A673 (cell line): ENCODE measurements around the gene TXNRD2. TPM values are rescaled to one million over a fixed set of nuclear protein-coding genes. Genes with fewer than 3 reads are reported as not detected.

Experiments
- BruUV-seq: library from RNA; stranded (reverse); fragments of 400-500 nt; replicated peaks from 2 replicates; lab custom pipeline; 2021; lab: Mats Ljungman, UMichigan
- CTCF ChIA-PET: fragments of 300-600 bp; sonication (Branson Sonifier 250); formaldehyde crosslinking; loops from one replicate; lab custom pipeline; 2022; ENCODE audit warnings: antibody characterized with exemption; lab: Charles Lee
- POLR2A ChIA-PET: fragments of 300-600 bp; sonication (Branson Sonifier 250); formaldehyde crosslinking; loops from one replicate; lab custom pipeline; 2022; ENCODE audit warnings: antibody characterized with exemption; ENCODE audit not compliant: low non-redundant PET; lab: Charles Lee
- DNase-seq: peaks from one replicate; pipeline ENCODE4 v3.0.0-alpha.2; 2015; ENCODE audit warnings: low spot score
- H3K27ac ChIP-seq: fragments of 200-600 bp; sonication (generic); 2 replicates; pipeline ENCODE4 v1.5.1; 2016; ENCODE audit warnings: mixed run types, low read depth, mild to moderate bottlenecking, mixed read lengths, antibody characterized with exemption, low read length; ENCODE audit not compliant: poor library complexity, severe bottlenecking
- H3K27me3 ChIP-seq: fragments of 200-600 bp; sonication (generic); replicated peaks from 2 replicates; pipeline ENCODE4 v1.6.1; 2017; ENCODE audit warnings: mixed run types, low read depth, mild to moderate bottlenecking, mixed read lengths, antibody characterized with exemption, low read length; ENCODE audit not compliant: insufficient read depth, poor library complexity
- H3K36me3 ChIP-seq: fragments of 200-600 bp; sonication (generic); 2 replicates; pipeline ENCODE4 v1.6.1; 2016; ENCODE audit warnings: mixed run types, mild to moderate bottlenecking, mixed read lengths, antibody characterized with exemption, low read length; ENCODE audit not compliant: insufficient read depth, poor library complexity, severe bottlenecking
- H3K4me1 ChIP-seq: fragments of 200-600 bp; sonication (generic); 2 replicates; pipeline ENCODE4 v1.6.1; 2017; ENCODE audit warnings: mixed run types, mild to moderate bottlenecking, mixed read lengths, antibody characterized with exemption, low read length; ENCODE audit not compliant: insufficient read depth, poor library complexity, severe bottlenecking
- H3K4me3 ChIP-seq: fragments of 200-600 bp; sonication (generic); 2 replicates; pipeline ENCODE4 v1.5.1; 2016; ENCODE audit warnings: low read depth, mixed run types, mild to moderate bottlenecking, mixed read lengths, low read length; ENCODE audit not compliant: poor library complexity, severe bottlenecking
- H3K9me3 ChIP-seq: fragments of 200-600 bp; sonication (generic); 2 replicates; pipeline ENCODE4 v1.6.1; 2016; ENCODE audit warnings: mixed run types, low read depth, mild to moderate bottlenecking, mixed read lengths, antibody characterized with exemption, low read length; ENCODE audit not compliant: poor library complexity, severe bottlenecking
- CTCF ChIP-seq: fragments of 300-800, 200-600 bp; sonication (generic); conservative IDR thresholded peaks from 2 replicates; pipeline ENCODE4 v1.5.1; 2017; ENCODE audit warnings: low read depth, mild to moderate bottlenecking, antibody characterized with exemption, low read length, moderate library complexity, mixed read lengths
- EZH2 ChIP-seq: fragments of 200-600 bp; sonication (generic); IDR thresholded peaks from 2 replicates; pipeline ENCODE4 v1.6.1; 2017; ENCODE audit warnings: borderline replicate concordance, low read depth, mild to moderate bottlenecking, mixed read lengths, antibody characterized with exemption, low read length; ENCODE audit not compliant: poor library complexity, severe bottlenecking
- intact Hi-C: fragments of 100-400 bp; cut with micrococcal nuclease; formaldehyde crosslinking; loops from one replicate; pipeline ENCODE4 v1.10.0; 2022; ENCODE audit not compliant: unreplicated experiment
- total RNA-seq: library from RNA; stranded (reverse); gene quantifications from 2 replicates; pipeline ENCODE4 v1.2.3, GENCODE V29; 2021

Gene TXNRD2
- total RNA-seq, 1 experiment from 2014 or later: 32.6 TPM

- POLR2A ChIA-PET: no interaction called here
- H3K27ac ChIP-seq: peak overlapping the region; percentile 23
Observed at GRCh38 chr22:19973551-19974267, 32.1 kb upstream of the TXNRD2 start.

GRCh38 chr22:19972652-19973550 lies 31.3 kb upstream of the TXNRD2 start:
- no peak for DNase-seq
- TF ChIP-seq CTCF: no peak
- no peak for TF ChIP-seq EZH2
- ChIA-PET POLR2A (interaction anchor here (0.7 kb wide), 1 partner anchor 32 kb away, joined by 3 read pairs; no protein-coding TSS in a partner anchor), CTCF (interaction anchor here (1.9 kb wide), 1 partner anchor 40 kb away, joined by 6 read pairs; no protein-coding TSS in a partner anchor)
- no TSS peak for BruUV-seq
- Histone ChIP-seq H3K9me3 (no peaks in the 10 kb centered on the region), H3K4me1 (peaks cover 16% of the 10 kb centered on the region), H3K27ac (no peak overlapping the region), H3K4me3 (no peak overlapping the region), H3K27me3 (no peaks in the 10 kb centered on the region), H3K36me3 (peaks cover 16% of the 10 kb centered on the region)
- intact Hi-C loops: loop anchor here (5.0 to 10.0 kb wide), 3 partner anchors 112 to 322 kb away; partner anchors contain the start of gene DGCR8

More at GRCh38 chr22:19973551-19974267, 32.1 kb upstream of the TXNRD2 start:
- no peak for DNase-seq
- Histone ChIP-seq H3K9me3 (no peaks in the 10 kb centered on the region), H3K36me3 (peaks cover 8% of the 10 kb centered on the region), H3K4me3 (no peak overlapping the region), H3K4me1 (peaks cover 16% of the 10 kb centered on the region), H3K27me3 (no peaks in the 10 kb centered on the region)
- intact Hi-C loops: loop anchor here (5.0 to 10.0 kb wide), 3 partner anchors 111 to 321 kb away; partner anchors contain the start of gene DGCR8
- BruUV-seq: no TSS peak
- CTCF ChIA-PET: no interaction called here
- TF ChIP-seq CTCF: no peak

- ChIA-PET CTCF (interaction anchor here (1.9 kb wide), 1 partner anchor 41 kb away, joined by 6 read pairs; no protein-coding TSS in a partner anchor), POLR2A (interaction anchor here (0.7 kb wide), 1 partner anchor 32 kb away, joined by 3 read pairs; no protein-coding TSS in a partner anchor)
- no peak for TF ChIP-seq EZH2
- TF ChIP-seq CTCF: no peak
- Histone ChIP-seq H3K9me3 (no peaks in the 10 kb centered on the region), H3K36me3 (peaks cover 23% of the 10 kb centered on the region), H3K4me3 (no peak overlapping the region), H3K27me3 (no peaks in the 10 kb centered on the region), H3K4me1 (peaks cover 16% of the 10 kb centered on the region), H3K27ac (no peak overlapping the region)
- intact Hi-C loops: loop anchor here (5.0 to 10.0 kb wide), 3 partner anchors 113 to 323 kb away; partner anchors contain the start of gene DGCR8
- no TSS peak for BruUV-seq
- DNase-seq: no peak
Observed at GRCh38 chr22:19972251-19972650, 30.6 kb upstream of the TXNRD2 start.
